SK-N-SH (cell line): ENCODE measurements around the gene PRH1.

Experiments used
- CHD2 ChIP-seq: fragments of 150-350 bp; IDR thresholded peaks from 2 replicates; pipeline ENCODE4 v1.6.1; 2018; ENCODE audit warnings: low read length; ENCODE audit not compliant: partially characterized antibody
- FOXJ3 ChIP-seq: sonication (generic); formaldehyde crosslinking; IDR thresholded peaks from 2 replicates; pipeline ENCODE4 v1.5.1; 2020; ENCODE audit warnings: mild to moderate bottlenecking, missing genetic modification reagents
- FOXM1 ChIP-seq: IDR thresholded peaks from 2 replicates; pipeline ENCODE4 v1.4.0; 2012; ENCODE audit warnings: low read depth, mild to moderate bottlenecking
- MAX ChIP-seq: IDR thresholded peaks from 2 replicates; pipeline ENCODE4 v1.4.0; 2012; ENCODE audit warnings: low read depth
- POLR2AphosphoS5 ChIP-seq: IDR thresholded peaks from 2 replicates; pipeline ENCODE4 v1.6.1; 2012; ENCODE audit warnings: low read depth, low read length
- USF2 ChIP-seq: fragments of 150-350 bp; IDR thresholded peaks from 2 replicates; pipeline ENCODE4 v1.6.1; 2017; ENCODE audit warnings: antibody characterized with exemption, low read length, low read depth, borderline replicate concordance
- YY1 ChIP-seq: IDR thresholded peaks from 2 replicates; pipeline ENCODE4 v1.4.0; 2012; ENCODE audit warnings: low read depth, mild to moderate bottlenecking
- TF ChIP-seq, protein P1 (sequence below): fragments of 200-600 bp; sonication (generic); IDR thresholded peaks from 2 replicates; pipeline ENCODE4 v1.6.1; 2017; ENCODE audit warnings: antibody characterized with exemption, mild to moderate bottlenecking, moderate library complexity

DNA sequence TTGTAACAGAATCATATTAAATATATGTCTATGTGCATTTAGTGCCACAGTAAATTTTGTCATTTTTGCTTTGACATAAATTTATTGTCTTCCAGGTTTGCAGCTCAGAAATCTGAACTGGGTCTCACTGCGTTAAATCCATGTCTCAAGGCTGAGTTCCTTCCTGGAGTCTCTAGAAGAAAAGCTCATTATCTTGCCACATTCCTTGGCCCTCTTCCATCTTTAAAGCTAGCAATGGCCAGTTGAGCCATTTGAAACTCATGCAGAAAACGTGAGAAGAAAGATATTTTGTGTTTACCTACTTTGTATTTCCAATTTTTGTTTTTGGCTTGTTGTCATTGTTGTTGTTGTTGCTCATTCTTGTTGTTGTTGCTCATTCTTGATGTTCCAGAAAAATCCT is 10.7 kb downstream of the PRH1 start:
- TF ChIP-seq YY1 (no peak), USF2 (no peak), POLR2AphosphoS5 (no peak), FOXM1 (no peak), MAX (no peak), CHD2 (no peak), FOXJ3 (CRISPR knock-in tag) (no peak)
- TF ChIP-seq, protein P1, sequence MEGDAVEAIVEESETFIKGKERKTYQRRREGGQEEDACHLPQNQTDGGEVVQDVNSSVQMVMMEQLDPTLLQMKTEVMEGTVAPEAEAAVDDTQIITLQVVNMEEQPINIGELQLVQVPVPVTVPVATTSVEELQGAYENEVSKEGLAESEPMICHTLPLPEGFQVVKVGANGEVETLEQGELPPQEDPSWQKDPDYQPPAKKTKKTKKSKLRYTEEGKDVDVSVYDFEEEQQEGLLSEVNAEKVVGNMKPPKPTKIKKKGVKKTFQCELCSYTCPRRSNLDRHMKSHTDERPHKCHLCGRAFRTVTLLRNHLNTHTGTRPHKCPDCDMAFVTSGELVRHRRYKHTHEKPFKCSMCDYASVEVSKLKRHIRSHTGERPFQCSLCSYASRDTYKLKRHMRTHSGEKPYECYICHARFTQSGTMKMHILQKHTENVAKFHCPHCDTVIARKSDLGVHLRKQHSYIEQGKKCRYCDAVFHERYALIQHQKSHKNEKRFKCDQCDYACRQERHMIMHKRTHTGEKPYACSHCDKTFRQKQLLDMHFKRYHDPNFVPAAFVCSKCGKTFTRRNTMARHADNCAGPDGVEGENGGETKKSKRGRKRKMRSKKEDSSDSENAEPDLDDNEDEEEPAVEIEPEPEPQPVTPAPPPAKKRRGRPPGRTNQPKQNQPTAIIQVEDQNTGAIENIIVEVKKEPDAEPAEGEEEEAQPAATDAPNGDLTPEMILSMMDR = no peak
